Endothelial cell of umbilical vein (primary cell): ENCODE measurements around the gene FAM180A.

ENCODE experiments used
- CTCF ChIP-seq, 2 donors: IDR thresholded peaks; 1 replicate in 1 of 2; 2 replicates in 1 of 2; pipeline ENCODE4 v1.5.1; 2011; ENCODE audit warnings: low read length in 2 of 2, mild to moderate bottlenecking in 2 of 2, moderate library complexity in 2 of 2, control low read depth in 1 of 2, inconsistent platforms in 1 of 2, low read depth in 1 of 2; ENCODE audit not compliant: insufficient read depth in 1 of 2; ENCODE audit errors: extremely low read depth in 1 of 2
- EZH2 ChIP-seq: IDR thresholded peaks from 2 replicates; pipeline ENCODE4 v1.6.1; 2012; ENCODE audit warnings: borderline replicate concordance, low read depth, mild to moderate bottlenecking, moderate library complexity, low read length, inconsistent platforms; ENCODE audit not compliant: severe bottlenecking
- POLR2A ChIP-seq: IDR thresholded peaks from 2 replicates; pipeline ENCODE4 v1.6.1; 2012; ENCODE audit warnings: low read depth, mild to moderate bottlenecking, control low read depth, low read length

- TF ChIP-seq CTCF (IDR thresholded peaks at IDR 0.05; ENCODE audit: extremely low read depth in 1 of 2, insufficient read depth in 1 of 2, low read depth in 1 of 2, low read length in 2 of 2), result no peak
- TF ChIP-seq POLR2A, result no peak
- TF ChIP-seq EZH2, result no peak
Observed at GRCh38 chr7:135721198-135721820, 27.3 kb downstream of the FAM180A start.
